ENCODE data around the gene MYO18B.

GRCh38 chr22:25765801-25766200 is 23.8 kb downstream of the MYO18B start:
- TF ChIP-seq CTCF (IDR thresholded peaks at IDR 0.05) (no peak), EZH2 (IDR thresholded peaks at IDR 0.05; ENCODE audit: borderline replicate concordance, insufficient read depth, low read depth, low read length, poor library complexity, severe bottlenecking) (no peak)
